Activated CD8-positive, alpha-beta memory T cell treated with anti-CD3 and anti-CD28 coated beads, Interleukin-2, amount 50 U/mL, for 1 hour (primary cell): Measurements from ENCODE around the gene F12.
"Not testable (repeated sequence)": the region's sequence is repeated elsewhere in the genome, so short reads cannot be mapped to it uniquely, and the experiment has no call there.

Source experiments
- DNase-seq: peaks from one replicate; pipeline ENCODE4 v3.0.0-alpha.2; 2020; ENCODE audit errors: extremely low read depth

Gene F12

GRCh38 chr5:177387405-177387804, 22.0 kb downstream of the F12 start:
- DNase-seq = no peak

DNA sequence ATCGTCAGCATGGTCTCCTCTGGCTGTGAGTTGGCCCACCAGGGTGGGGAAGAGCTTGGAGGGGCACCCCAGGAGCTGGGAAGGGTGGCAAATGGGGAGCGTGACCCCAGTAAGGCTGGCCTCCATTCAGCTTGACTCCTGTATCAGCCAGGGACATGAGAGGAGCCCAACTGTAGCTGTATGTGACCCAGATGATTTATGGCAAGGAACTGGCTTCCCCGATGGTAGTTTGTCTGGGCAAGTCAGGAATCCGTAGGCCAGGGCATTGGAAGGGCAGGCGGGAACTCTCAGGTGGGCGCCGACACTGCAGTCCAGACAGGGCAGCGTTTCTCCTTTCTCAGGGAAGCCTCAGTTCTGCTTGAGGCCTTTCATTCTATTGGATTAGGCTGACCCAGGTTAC, 22.8 kb downstream of the F12 start:
- DNase-seq = no peak

- no peak for DNase-seq
Observed at GRCh38 chr5:177385720-177386119, 23.6 kb downstream of the F12 start.

DNA sequence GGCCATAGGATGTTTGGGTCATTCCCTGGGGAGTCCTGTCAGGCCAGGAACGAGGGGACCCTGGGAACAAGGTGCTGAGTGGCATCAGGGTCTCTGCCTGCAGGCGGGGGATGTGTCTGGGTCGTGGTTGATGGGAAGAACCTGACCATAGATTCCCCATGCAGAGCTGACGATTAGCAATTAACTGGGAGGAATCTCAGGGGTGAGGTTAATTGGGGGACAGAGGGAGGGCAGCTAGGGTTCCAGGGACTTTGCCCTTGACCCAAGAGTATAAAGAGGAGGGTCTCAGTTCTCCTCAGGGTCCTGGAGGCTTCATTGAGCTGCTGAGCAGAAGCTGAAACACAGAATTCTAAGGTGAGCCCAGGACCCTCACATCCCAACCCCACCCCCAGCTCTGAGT, 25.2 kb downstream of the F12 start, which contains the start of gene SLC34A1:
Gene SLC34A1, plus strand, starts transcription at position 301 of the 400 bp plus-strand sequence. CDS start 1,308 bp downstream, outside the sequence.
- no peak for DNase-seq

GRCh38 chr5:177383181-177383580, 26.2 kb downstream of the F12 start:
- DNase-seq = no peak

- DNase-seq = no peak
Observed at GRCh38 chr5:177382423-177383029, 26.8 kb downstream of the F12 start.

DNA sequence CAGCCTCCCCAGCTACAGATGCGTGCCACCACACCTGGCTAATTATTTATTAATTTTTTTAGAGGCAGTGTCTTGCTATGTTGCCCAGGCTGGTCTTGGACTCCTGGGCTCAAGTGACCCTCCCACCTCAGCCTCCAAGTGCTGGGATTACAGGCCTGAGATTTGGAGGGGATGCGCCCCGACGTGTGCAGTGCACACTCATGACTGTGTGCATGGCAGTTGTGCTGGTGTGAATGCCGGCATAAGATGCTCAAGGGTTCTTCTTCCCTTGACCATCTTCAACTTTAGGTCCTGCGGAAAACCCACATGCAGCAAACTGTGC, 28.6 kb downstream of the F12 start:
- DNase-seq = no peak

GRCh38 chr5:177378884-177379883, 30.2 kb downstream of the F12 start:
- no peak for DNase-seq

GRCh38 chr5:177377851-177378776, 31.2 kb downstream of the F12 start:
- DNase-seq = no peak

DNA sequence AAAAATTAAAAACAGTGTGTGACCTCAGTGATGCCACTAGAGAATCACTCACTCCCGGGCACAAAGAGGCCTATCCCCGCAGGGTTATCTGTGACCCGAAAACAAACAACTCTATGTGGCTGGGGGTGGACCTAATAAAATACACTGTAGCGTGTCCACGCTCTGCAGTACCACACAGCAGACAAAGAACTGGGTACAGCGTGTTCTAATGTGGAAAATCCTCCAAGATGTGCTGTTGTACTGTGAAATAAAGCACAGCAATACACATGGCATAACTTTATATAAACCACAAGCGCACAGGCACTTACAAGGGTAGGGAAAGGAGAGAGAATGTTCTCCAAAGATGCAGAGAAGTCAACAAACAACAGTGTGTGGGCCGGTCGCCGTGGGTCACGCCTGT, 33.3 kb downstream of the F12 start:
- no peak for DNase-seq

DNA sequence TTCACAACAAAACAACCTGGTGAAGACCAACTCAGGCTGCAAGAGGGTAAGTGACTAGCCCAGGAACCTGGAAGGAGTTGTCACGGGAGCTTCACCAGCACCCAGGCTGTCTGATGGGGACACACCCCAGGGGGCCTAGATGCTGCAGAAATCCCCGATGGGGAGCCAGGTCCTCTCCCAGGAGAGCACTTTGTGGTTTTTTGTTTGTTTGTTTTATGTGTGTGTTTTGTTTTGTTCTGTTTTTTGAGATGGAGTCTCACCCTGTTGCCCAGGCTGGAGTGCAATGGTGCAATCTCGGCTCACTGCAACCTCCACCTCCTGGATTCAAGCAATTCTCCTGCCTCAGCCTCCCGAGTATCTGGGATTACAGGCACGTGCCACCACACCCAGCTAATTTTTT, 33.8 kb downstream of the F12 start:
- DNase-seq = not testable (repeated sequence)

DNA sequence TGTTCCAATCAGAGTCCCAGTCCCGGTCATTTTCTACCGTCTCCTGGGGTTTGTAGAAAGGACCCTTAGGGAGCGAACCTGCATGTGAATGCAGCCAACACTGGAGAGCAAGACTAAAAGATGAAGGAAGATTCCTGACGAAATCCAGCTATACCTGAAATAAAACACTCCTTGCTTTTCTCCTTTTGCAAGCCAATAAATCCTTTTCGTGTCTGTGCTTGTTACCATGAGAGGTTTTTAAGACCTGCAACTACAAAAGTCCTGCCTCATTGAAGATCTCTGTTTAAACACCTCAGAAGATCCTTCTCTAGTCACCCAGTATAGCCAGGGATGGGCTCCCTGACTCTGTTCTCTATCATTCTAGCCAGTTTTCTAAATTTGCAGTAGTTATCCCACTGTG, 35.2 kb downstream of the F12 start:
- no peak for DNase-seq

- no peak for DNase-seq
Observed at GRCh38 chr5:177373806-177374205, 35.6 kb downstream of the F12 start.

DNA sequence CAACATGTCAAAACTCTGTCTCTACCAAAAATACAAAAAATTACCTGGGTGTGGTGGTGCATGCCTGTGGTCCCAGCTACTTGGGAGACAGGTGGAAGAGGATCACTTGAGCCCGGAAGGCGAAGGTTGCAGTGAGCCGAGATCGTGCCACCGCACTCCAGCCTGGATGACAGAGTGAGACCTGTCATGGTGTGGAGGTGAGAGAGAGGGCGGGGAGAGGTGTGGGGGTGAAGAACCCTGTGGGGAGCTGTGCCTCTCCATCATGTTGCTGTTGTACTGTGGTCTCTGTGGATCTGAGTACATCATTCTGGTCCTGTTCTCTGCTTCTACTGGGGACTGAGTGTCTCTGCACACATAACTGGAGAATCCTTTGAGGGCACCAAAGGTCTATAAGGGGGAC, 36.5 kb downstream of the F12 start:
- DNase-seq = no peak

DNA sequence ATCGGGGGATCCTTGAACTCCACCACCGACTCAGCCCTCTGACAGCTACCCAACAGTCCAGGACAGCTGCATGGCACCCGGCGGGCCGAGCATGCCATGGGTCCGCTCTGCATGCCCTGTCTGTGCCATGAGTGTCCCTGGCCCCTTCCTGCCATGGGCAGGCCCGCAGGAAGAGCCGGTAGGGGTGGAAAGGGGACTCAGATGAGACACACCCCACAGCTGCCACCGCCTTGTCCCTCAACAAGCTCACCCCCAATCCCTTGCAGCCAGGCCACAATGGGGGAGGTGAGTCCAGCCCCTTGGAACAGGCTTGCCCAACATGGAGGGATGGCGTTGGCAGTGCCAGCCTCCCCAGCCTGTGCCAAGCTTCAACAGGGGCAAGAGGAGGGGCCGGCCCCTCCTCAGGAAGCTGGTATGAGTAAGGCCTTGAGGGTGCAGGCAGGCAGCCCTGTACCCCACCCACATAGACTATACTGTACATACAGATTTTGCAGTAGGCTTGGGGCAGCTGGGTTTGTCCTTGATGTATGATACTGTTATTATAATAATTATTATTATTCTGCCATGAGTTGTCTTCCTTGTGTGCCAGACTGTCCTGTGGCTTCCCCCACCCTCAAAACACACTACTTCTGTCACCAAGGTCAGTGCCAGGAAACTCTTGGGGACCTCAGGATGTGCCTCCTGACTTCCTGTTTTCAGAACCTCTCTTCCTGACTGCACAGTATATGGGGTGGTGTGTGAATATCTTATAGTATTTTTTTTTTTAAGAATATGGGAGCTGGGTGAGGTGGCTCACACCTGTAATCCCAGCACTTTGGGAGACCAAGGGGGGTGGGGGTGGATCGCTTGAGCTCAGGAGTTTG, 37.1 kb downstream of the F12 start:
- no peak for DNase-seq

DNA sequence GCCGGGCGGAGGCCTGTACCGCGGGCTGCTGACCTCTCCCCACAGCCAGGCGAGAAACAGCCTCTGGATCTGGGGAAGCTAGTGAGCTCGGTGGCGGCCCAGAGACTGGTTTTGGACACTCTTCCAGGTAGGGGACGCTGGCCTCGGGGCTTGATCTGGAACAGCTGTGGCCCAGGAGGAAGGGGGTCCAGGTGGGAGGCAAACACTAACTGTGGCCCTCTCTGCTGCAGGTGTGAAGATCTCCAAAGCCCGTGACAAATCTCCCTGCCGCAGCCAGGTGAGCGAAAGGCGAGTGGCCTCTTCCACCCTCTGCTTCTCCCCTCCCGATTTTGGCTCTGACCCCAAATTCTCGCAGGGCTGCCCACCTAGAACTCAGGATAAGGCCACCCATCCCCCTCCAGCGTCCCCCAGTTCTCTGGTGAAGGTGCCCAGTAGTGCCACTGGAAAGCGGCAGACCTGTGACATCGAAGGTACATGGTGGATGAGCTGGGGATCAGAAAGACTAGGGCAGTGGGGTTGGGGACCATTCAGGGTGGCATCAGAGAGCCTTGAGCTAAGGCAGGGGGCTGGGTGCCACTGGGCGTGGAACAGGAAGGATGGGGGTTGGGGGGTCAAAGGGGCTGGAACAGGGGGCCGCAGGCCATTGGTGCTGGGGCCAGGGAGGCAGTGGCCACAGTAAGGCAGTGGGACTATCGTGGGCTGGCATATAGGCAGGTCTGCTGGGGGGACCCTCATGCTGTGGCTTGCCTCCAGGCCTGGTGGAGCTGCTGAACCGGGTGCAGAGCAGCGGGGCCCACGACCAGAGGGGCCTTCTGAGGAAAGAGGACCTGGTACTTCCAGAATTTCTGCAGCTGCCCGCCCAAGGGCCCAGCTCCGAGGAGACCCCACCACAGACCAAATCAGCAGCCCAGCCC, 38.0 kb downstream of the F12 start:
- DNase-seq = no peak

DNA sequence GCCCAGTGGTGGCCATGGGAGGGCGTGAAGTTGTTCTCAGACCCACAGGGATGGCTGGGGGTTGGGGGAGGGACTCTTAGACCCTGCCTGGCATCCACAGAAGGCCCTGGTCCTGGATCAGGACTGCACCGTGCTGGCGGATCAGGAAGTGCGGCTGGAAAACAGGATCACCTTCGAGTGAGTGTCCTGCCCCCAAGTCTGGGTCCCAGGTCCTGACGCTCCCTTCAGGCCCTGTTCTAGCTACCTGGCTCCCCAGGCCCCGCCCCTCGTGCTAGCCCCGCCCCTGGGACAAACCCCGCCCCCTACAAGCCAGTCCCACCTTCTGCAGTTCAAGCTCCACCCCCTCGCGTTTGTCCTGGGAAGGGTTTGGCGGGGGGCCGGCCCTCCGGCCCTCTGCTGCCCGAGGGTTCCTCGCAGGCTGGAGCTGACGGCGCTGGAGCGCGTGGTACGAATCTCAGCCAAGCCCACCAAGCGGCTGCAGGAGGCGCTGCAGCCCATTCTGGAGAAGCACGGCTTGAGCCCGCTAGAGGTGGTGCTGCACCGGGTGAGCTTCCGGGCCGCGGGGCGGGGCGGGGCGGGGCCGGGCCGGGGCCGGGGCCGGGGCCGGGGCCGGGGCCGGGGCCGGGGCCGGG, 38.8 kb downstream of the F12 start:
- DNase-seq = no peak

DNA sequence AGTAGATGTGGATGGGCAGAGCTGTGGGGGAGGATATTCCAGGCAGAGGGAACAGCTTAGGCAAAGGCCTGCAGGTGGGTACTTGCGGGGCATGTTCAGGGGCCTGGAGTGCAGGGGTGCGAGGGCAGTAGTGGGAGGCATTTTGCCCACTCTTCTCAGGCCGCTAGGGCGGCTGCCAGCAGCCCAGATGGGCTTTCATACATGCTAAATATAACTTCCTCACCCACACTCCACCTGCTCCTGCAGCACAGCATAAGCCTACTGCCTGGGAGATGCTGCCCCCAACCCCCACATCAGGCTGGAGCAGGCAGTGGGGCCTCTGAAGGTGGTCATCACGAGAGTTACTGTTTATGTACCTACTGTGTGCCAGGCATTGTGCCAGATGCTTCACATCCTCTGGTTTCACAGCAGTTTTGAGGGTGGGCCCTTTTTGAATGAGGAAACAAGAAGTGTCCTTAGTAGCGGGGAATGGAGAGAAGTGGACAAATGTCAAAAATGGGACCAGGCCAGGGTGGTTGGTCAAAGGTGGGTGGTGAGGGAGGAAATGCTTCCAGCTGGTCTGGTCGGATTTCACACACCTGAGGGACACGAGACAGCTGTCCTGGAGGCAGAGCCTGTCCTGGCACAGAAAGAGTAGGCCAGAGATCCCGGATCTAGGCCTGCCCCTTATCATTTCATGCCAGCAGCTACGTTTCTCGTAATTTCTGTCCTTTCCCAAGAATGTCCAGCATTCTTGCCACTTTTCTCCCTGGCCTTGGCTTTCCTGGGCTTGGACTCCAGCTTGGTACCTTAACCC, 39.5 kb downstream of the F12 start:
- DNase-seq = no peak
